Effector CD4-positive, alpha-beta T cell (primary cell): ENCODE results near the gene TMEM175.

ENCODE experiments used
- DNase-seq: peaks from one replicate; pipeline ENCODE4 v3.0.0-alpha.2; 2020

Gene TMEM175

DNA sequence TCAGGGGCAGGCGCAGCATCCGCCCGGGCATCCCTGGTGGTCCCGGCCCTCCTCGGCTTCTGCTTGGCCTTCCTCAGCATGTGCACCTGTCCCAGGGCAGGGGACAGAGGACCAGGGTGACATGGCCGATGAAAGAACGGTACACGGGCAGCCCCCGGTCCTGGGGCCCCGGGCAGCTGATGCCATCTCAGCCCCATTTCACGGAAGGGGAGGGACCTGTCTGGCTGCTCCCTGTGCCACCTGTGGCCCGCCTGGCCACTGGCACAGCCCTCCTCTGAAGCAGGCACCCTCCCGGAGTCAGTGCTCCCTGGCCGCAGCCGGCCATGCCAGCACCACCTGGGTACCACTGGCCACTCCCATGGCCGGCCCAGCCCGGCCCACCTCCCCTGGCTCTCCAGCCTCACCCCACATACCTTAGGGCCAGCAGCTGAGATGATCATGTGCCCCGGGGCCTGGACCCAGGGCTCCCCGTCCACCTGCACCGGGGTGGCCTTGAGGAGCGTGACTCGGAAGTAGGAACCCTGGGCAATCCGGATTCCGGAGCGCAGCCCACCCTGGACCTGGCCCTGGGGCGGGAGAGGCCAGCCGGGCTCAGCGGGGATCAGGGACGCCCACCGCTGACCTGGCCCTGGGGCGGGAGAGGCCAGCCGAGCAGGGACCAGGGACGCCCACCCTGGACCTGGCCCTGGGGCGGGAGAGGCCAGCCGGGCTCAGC lies 28.5 kb downstream of the TMEM175 start:
- DNase-seq = no peak

DNA sequence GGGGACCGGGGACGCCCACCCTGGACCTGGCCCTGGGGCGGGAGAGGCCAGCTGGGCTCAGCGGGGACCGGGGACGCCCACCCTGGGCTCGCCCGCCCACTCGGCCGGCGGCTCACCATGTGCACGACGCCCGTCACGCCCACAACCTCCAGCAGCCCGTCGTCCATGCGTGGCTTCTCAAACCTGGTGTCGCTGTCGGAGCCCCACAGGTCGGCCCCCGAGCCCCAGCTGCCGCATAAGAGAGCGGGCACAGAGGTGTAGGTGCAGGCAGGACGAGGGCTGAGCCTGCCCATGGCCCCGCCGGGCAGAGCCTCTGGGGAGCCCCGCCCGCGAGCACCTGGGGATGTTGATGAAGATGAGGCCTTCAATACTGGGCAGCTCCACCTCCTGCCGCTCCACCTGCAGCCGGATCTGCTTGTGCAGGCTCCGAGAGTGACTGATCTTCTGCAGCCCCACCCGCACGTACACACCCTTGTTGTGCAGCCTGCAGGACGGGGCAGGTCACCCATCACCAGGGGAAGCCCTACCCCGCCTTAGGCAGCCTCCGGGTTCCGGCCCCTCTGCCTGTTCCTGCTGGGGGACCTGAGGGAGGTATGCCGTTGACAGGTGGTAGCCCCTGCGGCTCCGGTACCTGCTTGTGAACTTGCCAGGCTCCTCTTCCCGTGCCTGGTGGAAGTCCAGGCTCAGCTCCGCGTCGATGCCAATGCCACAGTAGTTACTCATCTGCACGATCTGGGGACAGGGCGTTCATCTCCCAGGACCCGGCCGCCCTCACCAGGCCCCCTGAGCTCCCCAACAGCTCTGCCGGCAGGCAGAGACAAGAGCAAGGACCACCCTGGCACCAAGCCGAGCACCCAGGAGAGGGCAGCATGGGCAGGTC lies 29.3 kb downstream of the TMEM175 start:
- DNase-seq = no peak

DNA sequence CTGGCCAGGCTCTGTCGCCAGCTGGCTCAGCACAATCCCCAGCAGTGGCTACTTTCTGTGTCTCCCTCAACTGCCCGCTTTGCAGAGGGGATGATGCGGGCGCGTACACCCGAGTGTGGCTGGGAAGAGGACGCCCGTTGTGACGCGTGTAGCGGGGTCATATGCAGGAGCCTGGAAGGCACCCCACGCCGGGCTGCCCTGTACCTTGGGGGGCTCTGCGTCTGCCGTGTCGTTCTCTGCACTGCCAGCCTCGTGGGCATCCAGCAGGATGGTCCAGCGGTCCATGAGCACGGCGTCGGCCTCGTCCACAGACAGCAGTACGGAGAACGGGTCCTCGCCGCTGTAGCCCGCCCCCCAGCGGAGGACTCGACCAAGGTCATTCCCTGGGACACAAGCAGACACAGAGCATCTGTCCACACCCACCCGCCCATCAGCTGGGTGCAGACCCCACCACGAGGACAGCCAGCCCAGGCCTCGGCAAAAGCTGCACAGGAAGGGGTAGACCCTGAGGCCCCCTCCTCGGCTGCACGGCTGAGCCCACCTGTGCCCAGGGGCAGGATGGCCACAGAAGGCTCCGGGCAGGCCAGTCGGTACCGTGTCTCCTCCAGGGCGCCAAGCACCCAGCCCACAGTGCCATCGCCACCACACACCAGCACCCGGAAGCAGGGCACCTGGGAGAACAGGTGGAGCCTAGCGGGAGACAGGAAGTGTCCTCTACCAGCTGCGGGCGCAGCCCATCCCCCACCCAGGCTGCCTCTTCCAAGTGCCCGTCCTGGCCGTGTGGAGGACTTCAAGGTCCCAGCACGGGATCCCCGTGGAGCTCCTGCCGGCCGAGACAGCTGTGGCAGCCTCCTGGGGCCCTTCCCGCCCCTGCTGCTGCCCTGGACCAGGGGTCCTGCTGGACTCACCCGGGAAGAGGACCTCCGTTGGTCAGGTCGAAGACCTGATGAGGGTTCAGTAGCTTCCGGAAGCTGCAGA lies 30.3 kb downstream of the TMEM175 start:
- no peak for DNase-seq

DNA sequence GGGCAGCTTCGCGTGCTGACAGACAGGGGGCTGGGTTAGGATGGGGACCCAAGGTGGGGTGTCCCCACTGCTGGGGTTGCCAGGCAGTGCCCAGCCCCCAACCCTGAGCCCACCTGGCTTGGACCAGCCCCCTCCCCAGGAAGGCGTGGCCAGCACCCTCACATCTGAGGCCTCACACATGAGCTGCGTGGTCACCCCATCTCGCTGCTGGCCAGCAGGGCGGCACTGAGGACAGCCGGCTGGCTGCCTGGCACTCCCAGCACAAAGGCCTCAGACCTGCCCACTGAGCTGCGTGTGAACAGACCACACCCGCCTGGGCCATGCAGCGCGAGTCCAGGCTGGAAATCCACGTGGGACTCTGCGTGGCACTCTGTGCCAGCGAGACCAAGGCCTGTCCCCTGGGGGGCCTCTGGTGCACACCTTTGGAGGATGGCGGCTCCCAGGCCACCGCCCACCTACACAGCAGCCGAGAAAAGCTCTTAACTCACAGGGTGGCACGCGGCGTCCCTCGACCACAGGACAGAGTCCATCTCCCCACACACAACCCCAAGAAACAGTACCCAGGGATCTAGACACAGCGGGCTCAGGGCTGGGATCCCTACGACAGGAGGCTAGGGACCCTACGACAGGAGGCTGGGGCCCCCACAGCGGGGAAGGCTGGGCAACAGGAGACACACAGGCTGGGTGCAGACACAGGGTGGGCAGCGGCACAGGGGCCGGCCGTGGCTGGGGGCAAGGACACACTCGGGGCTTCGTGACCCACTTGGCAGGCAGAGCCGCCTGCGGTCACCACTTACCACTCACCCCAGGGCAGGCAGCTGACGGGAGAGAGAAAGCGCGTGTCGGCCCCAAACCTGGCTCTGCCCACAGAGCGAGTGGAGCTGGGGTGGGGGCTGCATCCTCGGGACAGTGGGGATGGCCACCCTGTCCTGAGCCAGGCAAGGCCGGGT lies 31.3 kb downstream of the TMEM175 start:
- DNase-seq = no peak

DNA sequence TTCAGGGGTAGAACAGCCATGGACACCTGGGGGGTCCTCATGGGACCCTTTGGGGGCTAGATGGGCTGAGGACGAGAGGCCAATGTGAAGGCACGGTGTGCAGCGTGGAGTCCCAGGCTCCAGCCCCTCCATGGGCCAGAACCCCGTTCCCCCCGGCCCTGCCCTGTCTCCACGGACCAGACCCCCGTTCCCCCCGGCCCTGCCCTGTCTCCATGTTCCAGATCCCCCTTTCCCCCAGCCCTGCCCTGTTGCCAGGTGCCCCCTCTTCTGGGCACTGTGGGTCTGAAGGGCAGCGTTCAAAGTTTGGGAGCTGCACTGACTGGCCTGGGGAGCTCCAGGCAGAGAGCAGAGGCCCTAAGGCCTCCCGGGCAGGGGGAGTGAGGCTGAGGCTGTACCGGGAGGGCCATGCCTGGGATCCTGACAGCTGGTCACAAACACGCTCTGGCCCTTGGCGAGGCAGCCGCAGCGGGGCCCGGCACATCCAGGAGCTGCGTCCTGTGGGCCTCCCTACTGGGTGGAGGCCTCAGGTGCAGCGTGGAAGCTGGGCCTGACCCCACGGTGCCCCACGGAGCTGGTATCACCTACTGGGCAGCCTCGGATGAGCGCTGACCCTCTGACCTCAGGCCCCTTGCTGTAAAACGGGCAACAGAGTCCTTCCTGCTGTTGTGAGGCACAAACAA lies 32.2 kb downstream of the TMEM175 start:
- DNase-seq = no peak

DNA sequence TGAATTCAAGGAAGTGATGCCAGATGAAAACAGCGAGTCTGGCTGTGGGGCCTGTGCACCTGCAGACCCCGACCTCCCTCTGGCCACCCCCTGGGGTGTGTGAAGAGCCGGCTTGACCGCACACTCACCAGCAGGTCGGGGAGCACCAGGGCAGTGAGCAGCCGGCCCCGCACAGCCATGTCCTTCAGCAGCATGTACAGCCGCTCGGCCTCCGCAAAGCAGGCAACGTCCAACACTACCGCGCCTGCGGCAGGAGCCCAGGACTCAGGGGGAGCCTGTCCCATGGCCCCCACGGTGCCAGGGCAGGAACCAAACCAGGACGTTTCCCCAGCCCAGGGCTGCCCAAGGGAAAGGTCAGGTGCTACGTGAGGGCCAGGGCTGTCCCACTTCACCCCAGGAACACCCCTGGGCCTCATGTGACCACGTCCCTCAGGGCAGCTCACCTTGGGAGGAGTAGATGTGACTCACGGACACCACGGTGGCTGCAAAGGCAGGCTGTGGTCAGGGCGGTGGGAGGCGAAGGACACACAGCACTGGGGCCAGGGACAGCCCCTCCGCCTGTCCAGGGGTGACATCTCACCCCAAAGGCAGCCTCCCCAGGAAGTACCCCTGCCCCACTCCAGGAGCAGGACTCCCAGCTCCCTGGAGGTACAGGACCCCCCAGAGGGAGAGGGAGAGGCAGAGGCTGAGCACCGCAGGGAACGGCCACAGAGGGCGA lies 32.9 kb downstream of the TMEM175 start:
- DNase-seq = no peak

DNA sequence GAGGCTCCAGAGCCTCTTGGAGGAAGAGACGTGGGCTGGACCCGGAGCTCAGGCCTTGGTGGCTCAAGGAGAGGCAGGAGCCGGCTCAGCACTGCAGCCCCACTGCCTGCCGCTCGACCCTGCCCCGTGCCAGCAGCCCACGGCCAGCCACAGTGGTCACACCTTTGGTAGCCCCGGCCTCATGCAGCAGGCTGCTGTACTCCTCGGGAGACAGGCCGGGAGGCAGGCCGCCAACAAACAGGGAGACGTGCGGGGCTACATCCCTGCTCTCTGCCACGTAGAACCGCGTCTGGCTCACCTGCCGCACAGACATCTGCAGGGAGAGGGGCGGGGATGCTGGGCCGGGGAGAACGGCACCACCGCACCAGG lies 33.5 kb downstream of the TMEM175 start:
- DNase-seq = no peak

DNA sequence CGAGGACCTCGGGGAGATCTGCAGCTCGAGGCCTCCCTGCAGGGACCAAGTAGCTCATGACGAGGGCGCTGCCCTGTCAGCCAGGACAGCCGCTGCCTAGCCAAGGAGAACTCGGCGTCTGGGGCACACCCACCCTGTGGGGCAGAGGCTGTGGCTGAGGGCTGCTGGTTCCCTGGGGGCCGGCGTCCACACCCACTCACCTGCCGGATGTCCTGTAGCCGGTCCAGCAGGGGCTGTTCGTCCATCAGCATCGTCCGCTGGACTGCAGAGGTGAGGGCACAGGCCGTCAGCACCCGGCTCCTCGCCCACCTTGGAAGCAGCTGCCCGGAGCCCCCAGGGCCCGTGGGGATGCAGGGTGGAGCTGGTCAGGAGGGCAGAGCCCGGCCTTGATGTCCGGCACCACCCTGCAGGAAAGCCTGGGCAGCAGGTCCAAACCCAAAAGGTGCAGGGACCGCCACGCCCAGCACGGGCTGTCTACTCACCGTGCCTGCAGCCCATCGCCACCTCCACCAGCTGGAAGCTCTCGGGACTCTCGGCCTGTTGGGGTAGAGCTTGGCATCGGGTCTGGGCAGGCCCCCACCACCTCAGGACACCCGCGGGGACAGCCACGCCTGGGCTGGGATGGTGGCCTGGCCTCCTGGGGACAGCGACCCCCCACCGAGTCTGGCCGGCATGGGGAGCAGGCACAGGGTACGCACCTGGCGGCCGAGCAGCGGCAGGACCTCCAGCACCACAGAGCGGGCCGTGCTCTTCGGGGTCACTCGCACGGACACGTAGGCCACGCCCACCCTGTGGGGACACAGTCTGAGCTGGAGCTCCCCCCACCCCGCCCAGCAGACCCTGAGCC lies 34.2 kb downstream of the TMEM175 start:
- no peak for DNase-seq

DNA sequence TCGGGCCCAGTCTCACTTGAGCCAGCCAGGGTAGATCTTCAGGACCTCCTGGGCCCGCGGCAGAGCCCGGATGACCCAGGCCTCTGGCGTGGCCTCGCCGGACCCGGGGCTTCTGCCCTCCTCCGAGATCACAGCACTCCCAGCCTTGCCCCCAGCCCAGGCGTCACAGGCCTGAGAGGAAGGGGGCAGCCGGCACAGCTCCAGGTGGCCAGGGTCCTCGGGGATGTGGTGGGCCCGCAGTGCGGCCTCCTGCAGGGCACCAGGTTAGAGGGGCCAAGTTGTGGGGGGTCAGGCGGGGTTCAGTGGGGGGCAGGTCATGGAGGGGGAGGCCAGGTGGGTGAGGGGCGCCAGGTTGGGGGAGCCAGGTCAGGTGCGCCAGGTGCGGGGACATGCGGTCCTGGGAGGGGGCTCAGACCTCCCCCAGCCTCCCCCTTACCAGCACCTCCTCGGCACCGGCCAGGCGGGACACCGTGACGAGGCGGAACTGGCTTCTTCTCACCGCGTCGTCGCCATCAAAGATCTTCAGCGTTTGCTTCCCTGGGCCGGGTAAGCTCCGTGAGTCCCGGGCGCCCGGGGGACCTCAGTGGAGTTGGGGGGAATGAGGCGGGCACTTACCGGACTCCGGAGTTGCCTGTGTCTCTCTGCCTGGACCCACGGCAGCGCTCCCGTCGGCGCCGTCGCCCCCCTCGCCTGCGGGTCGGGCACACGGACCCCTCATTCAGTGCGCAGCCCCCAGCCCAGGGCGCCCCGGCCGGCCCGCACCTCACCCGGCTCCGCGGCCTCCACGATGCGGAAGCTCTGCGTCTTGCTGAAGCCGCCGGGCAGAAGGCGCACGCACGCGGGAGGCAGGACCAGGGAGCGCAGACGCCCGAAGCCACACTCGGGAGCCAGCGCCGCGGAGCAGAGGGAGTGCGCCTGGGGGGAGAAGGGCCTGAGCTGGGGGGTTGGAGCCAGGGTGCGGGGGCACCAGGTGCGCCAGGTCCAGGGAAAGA lies 35.1 kb downstream of the TMEM175 start:
- DNase-seq = no peak

DNA sequence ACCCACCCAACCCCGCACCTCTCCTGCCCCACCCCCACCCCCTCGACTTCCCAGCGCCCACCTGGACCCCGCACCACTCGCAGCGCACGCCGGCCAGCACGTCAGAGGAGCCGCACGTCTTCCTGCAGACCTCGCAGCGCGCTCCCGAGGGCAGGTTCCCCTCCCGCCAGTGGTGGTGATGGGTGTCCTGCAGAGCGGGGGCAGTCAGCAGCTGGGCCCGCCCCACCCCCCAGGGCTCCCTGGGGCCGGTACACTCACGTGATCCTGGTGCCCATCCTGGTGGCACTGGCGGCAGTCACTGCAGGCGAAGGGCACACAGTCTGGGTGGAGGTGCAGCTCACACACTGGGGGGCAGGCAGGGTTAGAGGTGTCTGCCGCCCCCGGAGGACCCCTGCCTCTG lies 36.0 kb downstream of the TMEM175 start:
- DNase-seq = no peak

DNA sequence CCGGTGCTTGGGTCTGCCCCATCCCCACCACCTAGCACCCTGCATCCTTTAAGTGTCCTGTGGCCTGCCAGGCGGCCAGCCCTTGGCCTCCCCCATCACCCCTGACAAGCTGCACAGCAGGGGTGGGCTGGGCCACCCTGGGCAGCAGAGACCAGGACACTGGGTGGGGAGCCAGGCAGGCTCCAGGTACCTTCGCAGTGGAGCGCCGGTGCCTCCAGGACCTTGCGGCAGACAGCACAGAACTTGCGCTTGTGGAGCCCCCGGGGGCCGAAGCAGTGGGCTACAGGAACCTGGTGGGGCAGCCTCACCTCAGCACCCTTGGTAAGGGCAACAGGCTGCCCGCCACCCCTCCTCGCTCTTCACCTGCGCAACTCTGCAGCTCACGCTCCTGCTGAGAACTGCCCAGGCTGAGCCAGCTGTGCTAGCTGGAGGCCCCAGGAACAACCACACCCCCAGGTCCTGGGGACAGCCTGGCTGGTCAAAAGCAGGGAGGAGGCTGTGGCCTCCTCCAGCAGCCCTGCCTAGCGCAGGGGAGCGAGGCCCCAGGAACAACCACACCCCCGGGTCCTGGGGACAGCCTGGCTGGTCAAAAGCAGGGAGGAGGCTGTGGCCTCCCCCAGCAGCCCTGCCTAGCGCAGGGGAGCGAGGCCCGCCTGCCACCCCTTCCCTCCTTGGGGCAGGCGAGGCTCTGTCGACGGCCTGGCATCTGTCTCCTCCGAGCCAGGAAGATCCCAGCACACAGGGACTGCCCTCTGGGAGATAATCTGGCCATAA lies 36.5 kb downstream of the TMEM175 start:
- DNase-seq = no peak

DNA sequence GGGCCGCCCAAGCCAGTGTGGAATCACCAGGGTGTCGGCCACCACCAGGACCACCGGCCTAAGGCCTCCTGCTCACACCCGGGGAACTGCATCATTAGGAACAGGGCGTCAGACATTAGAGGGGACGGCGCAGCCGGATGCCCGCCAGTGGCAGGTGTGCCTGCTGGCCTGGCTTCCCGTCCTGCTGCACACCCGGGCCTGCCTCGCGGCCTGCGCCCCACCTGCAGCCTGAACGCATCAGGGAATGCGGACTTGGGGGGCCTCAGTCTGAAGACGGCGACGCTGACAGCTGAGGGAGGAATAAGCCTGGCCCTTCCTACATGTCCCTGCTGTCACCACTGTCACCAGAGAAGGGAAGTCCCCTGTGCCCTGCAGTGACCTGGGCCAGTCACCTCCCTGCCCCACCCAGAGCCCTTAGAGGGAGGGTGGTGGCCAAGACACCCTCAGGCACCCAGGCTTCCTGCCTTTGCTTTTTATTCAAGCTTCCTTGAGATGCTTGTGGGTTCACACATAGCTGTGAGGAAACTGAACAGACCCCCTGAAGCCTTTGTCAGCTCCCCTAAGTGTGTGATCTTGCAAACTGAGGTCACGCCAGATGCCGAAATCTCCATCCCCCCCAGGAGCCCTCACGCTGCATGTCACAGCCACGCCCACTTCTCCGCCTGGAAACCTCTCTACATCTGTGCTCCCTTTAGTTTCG lies 37.9 kb downstream of the TMEM175 start:
- DNase-seq = no peak

DNA sequence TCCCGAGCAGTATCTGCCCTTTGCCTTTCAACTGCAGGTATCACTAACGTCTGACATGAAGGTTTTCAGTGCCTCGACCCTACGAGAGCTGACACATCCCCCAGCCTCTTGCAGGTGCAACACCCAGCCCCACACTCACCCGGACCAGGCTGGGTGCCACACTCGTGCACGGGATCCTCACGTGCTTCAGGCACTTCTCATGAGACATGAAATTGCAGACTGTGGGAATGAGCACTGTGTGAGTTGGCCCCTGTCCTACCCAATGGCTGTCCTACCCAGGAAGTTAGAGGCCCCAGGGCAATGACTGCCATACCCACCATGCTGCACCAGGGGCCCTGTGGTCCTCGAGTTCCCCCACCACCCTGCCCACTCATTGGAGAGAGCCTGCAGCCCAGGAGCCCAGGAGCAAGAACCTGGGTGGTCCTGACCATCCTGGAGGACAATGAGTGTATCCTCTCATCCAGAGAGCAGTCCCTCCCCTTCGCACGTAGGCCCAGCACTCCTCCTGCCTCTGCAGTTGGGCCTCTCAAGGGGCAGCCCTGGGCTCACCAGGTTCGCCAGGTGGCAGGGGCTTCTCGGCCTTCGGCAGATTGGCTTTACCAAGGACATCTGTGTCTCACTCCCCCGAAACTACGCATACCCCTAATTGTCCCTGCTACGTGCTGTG lies 38.7 kb downstream of the TMEM175 start:
- DNase-seq = no peak

DNA sequence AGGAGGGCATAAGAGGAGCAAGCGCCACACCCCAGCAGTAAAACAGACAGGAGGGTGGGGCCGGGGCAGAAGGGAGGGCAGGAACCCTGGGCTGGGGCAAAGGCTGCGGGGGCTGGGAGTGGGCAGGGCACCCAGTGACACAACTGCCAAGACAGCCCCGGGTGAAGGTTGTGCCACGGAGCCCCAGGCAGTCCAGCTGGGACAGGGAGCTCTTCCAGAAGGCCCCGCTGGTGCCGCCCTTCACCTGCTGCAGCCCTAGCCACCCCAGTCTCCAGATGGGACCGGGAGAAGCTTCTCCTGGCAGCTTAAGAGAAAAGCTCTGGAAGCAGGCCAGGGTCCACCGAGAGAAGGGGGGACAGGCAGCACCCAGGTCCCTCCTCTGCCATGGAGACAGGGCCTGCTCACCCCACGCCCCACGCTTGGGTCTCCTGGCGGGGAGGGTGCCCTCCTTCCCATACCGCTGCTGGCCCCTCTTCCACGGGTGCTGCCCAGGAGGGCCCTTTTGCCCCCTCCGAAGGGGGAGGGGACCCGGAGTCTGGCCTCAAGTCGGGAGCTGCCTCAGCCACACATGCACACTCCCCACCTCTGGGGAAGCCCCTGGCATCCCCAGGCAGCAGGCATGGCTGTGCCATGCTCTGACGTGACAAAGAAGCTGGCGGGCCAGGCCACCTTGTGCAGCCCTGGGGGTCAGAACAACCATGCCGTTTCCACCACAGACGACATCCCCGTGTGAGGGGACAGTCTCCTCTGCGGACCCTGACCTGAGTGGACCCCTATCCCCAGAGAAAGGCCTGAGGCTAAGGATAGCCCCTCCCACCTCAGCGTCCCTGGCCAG lies 39.6 kb downstream of the TMEM175 start:
- no peak for DNase-seq
